Subcutaneous adipose tissue (tissue), 4 donors: ENCODE measurements around the gene MYBPC3. TPM values are rescaled to one million over a fixed set of nuclear protein-coding genes. Genes with fewer than 3 reads are reported as not detected.

ENCODE experiments used
- CTCF ChIP-seq: fragments of 450-650 bp; IDR thresholded peaks from one replicate; pipeline ENCODE4 v1.5.1; 2016; ENCODE audit warnings: low read depth, mild to moderate bottlenecking, control low read depth, antibody characterized with exemption, moderate library complexity
- total RNA-seq, 4 donors: library from RNA; depleted of rRNA; stranded (reverse); fragments of >200 nt; gene quantifications; one replicate each; pipeline ENCODE4 v1.1.0, GENCODE V29; 2016

Gene MYBPC3
- total RNA-seq, 4 donors from 2014 or later: 0.17 TPM; not detected in 3

DNA sequence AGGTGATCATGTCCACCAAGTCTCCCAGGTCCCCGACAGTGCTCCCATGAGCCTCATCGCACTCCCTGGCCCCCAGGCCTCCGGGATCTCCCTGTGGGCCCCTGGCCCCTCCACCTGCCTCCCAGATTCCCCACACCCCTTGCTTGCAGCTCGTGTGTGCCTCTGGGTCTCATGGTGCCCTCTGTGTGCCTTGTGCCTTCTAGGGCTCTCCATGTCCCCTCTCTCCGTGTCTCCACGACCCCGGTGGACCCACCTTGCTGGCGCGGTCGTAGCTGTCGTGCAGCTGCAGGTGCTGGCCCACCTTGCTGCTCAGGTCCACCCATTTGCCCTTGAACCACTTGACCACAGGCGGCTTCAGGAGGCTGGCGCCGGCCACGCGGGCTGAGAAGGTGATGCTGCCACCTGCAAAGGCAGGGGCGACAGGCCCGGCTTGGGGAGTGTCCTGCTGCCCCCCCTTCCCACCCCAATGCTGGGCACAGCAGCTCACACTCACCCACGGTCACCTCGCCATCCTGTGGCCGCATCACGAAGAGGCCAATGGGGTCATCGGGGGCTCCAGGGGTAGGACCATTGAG, 2.9 kb downstream of the MYBPC3 start:
- no peak for TF ChIP-seq CTCF

GRCh38 chr11:47348859-47349258, 3.6 kb downstream of the MYBPC3 start:
- TF ChIP-seq CTCF: no peak

DNA sequence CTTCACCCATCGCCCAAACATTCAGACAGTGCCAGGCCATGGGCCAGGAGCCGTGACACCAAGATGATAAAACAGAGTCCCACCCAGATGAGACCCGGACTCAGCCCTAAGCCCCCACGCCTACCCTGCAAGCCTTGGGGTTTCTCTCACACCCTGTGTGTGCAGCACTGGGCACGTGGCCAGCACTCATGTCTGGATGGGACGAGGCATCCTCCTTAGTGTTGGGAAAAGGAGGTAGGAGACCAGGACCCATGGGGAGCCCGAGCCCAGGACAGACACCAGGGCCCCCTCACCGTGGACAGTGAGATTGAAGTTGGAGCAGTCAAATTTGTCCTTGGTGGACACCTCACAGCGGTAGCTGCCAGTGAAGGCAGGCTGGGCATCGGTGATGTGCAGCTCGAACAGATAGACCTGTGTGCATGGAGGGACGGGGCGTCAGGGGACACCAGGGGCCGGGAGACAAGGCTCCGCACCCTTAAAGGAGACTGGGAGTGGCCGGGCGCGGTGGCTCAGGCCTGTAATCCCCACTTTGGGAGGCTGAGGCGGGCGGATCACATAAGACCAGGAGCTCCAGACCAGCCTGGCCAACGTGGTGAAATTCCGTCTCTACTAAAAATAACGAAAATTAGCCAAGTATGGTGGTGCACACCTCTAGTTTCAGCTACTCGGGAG, 4.2 kb downstream of the MYBPC3 start:
- TF ChIP-seq CTCF: no peak

GRCh38 chr11:47347137-47347536, 5.4 kb downstream of the MYBPC3 start:
- TF ChIP-seq CTCF: no peak

DNA sequence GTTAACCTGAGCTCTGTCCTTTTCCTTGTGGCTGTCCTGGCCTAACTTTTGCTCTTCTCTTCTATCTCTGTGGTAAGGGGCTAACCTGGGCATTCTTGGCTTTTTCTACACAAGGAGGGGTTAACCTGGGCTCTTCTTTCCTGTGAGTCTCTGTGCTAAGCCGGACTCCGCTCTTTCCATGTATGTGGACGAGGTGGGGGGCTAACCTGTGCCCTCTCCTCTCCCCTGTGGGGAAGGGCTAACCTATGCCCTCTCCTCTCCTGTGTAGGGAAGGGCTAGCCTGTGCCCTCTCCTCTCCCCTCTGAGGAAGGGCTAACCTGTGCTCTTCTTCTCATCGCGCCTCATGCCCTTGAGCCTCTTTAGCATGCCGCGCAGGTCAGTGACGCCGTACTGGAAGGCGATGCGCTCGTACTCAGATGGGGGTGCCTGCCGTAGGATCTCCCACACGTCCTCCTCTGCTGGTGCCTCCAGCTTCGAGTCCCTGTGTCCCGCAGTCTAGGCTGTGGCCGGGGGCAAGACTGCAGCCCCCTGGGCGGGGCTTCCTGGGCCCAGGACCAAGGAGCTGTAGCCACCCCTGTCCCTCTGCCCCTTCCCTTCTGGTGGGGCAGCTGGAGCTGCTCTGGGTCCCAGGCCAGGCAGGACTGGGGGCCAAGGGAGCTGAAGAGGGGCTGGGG, 6.5 kb downstream of the MYBPC3 start:
- no peak for TF ChIP-seq CTCF

GRCh38 chr11:47342854-47343253, 9.6 kb downstream of the MYBPC3 start:
- no peak for TF ChIP-seq CTCF

DNA sequence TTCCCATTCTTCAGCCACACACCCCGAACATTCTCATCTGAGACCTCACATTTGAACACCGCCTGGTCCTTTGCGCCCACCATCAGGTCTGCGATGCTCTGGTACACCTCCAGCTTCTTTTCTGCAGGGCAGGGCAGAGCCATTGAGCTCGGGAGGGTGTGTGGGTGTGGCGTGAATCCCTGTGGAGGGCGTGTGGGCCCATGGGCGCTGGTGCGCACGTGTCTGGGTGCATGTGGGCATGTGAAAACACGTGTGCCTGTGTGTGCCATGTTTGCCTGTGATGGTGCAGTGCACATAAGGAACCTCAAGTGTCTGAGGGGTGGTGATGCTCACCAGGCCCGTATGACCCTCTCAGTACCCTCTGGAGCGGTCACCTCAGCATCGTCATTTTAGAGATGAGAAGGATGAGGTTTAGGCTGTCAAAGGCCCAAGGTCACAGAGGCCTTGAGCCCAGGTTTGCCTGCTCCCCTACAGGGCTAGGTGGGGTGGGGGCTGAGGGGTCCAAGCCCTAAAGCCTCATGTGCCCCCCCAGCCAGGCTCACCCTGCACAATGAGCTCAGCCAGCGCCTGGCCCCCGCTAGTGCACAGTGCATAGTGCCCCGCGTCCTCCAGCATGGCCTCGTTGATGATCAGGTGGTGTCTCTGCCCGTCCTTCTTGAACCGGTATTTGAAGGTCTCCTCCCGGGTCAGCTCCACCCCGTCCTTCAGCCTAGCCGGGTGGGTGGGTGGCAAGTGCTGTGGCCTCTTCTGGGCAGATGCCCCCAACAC, 10.3 kb downstream of the MYBPC3 start:
- no peak for TF ChIP-seq CTCF
